Nucleus accumbens (tissue), 56 donors: ENCODE results near the gene TRIM62.

Source experiments
- DNase-seq, 56 donors: peaks; one replicate each; lab custom pipeline; 2025; lab: John Stamatoyannopoulos, UW

The TRIM62 gene

DNA sequence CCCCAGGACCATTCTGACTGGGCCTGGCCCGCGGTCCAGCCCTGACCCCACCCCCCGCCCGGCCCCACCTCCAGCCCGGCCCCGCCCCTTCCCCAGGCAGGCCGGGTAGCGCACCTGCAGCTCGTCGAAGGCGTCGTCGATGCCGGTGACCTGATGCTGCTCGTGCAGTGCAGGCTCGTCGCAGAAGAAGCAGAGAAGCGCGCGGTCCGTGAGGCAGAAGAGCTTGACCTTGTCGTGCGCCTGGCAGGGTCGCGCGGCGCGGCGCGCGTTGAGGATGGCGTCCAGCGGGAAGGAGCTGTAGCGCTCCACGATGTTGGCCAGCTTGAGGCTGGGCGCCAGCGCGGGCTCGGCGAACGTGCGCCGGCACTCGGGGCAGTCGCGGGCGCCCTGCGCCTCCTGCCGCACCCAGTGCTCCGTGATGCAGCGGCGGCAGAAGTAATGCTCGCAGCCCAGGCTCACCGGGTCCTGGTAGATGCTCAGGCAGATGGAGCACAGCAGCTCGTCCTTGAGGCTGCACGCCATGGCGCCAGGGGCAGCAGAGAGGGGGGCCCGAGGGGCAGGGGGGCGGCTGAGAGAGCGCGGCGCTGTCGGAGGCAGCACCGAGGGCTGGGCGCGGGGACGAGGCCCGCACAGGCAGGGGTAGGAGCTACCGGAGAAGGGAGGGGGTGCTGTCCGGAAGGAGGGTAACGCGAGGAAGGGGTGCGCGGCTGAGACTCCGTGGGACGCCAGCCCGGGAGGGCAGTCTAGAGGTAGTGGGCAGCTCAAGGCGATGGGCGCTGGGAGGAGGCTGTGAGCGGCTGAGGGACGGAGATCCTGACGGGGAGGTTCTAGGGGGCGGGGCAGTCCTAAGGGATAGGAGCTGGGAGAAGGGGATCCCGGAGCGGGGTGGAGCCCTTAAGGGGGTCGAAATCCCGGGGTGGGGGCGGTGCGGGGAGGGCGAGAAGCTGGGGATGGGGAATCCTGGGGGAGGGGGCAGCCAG lies 642 bp downstream of the TRIM62 start:
- DNase-seq: peak in 30 of 56 donors; percentile 37 to 92 (median 69)

DNA sequence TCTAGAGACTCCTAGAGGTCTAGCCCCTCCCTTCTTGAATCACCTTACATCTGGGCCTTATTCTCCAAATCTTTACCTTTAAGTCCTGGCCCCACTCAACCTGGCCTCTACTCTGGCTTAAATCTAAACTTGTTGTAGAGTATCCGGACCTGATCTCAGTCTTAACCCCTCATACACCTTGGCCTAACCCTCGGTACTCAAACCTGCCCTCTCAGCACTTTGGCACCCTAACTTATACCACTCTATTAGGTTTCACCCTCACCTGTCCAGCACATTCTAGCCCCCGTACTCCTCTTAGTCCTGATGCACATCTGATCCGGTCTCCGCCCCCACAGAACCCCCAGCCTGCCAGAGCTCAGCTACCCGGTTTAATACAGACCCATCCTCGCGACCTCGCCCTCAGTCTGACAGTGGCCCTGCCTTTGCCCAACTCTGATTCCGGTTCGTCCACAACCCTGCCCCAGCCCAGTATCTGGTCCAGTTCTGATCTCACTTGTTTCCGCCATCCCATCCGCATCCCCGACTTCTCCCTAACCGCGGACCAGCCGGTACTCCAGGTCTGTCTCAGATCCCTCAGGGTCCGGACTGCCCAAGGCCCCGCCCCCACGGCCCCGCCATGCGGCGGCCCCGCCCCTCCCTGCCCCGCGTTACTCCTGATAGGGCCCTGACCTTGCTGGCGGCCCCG lies 1.5 kb downstream of the TRIM62 start:
- DNase-seq: peak in 34 of 56 donors; percentile 50 to 94 (median 82)

DNA sequence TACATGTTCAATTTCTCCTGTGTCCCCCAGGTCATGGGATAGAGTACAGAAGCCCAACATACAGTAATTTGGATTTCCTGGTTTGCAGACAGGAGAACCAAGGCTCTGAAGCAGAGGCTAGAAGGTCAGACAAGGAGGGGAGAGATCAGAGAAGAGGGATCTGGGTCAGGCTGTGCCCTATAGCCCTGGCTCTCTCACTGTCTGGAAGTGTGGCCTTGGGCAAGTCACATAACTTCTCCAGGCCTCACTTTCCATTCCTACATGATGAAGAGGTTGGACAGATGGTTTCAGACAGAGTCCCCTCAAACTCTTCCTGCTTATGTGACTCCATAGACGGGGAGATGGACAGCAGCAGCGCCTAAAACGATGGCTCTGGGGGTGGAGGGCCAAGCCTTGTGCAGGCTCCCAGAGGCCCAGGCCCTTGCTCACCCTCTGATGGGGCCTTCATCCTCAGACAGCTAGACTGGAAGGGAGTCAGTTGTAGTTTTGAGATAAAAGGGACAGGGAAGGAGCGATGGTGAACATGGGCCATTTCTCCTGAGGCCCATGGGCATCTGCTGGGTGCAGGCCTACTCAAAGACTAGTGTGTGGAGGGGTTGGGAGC lies 2.9 kb downstream of the TRIM62 start:
- no peak for DNase-seq

DNA sequence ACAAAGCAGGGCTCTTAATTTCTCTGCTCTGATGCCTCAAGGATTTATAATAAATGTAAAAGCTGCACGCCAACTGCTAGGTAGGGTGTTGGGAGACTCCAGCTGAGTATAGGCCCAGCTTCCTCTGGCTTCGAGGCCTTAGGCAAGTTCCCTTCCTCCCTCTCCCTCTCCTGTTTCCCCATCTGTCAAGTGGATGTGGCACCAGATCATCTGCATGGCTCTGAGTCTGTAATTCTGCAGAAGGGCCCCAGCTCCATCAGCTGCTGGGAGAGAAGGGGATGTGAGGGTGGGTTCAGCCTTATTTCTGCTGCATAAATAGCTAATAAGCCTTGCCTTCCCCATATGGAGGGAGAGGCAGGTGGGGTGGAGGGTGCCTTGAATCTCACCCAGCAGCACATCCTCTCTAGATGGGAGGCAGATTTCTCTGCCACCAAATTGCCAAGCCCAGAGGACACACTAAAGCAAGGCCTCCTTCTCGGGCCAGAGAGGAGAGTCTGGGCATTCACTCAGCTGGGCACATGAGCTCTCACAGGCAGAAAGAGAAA lies 3.8 kb downstream of the TRIM62 start:
- no peak for DNase-seq

DNA sequence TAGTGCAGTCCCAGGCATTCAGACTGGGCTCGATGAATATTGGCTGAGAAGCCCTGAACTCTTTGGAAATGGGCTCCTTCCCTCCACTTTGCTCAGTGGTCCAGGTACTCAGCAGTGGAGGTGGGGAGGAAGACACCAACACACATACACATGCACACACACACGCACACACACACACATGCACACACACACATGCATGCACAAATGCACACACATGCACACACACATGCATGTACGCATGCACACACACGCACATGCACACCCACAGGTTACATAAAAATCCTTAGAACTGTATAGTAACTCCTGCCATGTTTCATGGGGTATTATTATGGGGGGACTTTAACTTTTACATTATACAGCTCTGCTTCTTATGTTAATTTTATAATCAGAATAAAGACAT lies 5.0 kb downstream of the TRIM62 start:
- DNase-seq: no peak

DNA sequence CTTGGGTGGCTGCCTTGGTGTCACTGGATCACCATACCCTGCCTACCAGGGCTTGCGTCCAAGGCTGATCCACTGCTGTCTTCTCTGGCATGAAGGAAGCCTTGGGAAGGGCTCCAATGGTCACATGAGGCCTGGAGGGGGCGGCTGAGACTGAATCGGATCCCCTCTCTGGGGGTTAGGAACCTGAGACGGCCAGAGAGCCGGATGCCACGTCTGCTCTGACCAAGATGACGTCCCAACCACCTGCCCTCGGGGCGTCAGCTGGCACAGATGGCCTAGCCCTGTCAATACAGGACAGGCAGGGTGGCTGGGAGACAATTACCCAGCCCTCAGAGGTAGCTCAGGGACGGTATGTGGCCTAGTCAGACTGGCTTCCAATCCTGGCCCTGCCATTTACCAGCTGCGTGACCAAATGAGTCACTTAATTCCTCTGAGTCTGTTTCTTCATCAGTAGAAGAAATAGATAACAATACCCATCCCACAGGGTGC lies 5.4 kb downstream of the TRIM62 start:
- DNase-seq: peak in 27 of 56 donors; percentile 11 to 63 (median 27)

DNA sequence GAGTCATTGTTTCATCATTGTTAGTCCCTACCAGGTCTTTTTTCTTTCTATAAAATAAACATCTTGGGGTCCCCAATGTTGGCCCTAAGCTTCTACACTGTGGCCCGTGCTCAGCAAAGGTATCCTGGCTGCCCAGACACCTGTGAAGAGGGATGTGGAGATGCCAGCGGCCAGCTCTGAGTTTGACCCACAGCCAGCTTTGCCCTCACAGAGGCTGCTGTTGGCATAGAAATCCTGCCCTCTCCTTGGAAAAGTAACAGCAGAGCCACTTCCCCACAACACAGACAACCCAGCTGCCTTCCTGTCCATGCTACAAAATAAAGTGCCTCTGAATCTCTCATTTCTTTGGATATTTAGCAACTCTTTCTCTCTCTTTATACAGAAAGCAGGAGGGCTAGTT lies 6.0 kb downstream of the TRIM62 start:
- DNase-seq: no peak

DNA sequence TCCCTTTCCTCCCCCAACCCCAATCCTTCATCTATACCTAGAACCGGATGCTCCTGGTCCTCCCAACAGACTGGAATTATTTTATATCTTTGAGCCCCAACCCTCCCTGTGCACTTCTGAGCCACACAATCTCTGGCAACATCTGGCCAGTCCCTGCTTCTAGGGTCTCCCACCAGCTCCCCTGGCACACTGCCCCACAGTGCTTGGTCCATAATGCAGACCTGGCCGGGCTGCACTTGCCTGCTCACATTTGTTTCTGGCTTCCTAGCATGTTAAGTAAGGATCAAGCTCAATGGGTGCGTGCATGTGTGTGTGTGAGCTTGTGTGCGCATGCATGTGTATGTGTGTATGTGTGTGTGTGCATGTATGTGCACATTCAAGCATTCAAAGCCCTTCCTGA lies 8.8 kb downstream of the TRIM62 start:
- no peak for DNase-seq

DNA sequence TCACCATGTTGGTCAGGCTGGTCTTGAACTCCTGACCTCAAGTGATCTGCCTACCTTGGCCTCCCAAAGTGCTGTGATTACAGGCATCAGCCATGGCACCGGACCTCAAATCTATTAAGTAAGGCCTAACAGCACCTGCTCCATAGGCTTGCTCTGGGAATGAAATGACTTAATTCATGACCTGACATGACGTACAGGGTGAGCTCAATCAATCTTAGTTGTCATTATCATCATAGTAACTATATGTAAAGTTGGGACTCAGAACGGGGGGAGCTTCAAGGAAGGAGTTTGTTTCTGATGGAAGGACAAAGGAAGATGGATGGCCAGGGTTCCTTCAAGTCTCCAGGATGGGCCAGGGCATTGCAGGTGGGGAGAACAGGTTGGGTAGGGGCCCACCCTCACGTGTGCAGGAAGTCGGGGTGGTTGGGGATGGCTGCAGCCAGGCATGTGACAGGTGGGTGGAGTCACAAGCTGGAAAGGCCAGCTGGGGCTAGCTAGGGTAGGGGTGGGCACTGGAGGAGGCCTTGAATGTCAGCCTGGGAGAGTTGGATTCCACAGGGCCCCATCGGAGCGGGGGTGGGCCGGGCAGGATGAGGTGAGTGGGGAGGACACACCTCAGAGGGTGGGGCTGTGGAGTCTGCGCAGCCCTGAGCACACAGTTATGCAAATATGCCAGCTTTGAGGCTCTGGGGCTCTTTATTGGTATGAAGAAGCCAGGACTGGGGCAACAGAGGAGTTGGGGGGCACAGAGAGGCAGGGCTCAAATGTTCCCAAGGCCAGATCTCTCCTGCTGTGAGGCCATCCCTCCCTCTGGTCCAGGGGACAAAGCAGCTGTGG lies 9.6 kb downstream of the TRIM62 start:
- peak in 4 of 56 donors; percentile 19 to 33 (median 26) for DNase-seq

DNA sequence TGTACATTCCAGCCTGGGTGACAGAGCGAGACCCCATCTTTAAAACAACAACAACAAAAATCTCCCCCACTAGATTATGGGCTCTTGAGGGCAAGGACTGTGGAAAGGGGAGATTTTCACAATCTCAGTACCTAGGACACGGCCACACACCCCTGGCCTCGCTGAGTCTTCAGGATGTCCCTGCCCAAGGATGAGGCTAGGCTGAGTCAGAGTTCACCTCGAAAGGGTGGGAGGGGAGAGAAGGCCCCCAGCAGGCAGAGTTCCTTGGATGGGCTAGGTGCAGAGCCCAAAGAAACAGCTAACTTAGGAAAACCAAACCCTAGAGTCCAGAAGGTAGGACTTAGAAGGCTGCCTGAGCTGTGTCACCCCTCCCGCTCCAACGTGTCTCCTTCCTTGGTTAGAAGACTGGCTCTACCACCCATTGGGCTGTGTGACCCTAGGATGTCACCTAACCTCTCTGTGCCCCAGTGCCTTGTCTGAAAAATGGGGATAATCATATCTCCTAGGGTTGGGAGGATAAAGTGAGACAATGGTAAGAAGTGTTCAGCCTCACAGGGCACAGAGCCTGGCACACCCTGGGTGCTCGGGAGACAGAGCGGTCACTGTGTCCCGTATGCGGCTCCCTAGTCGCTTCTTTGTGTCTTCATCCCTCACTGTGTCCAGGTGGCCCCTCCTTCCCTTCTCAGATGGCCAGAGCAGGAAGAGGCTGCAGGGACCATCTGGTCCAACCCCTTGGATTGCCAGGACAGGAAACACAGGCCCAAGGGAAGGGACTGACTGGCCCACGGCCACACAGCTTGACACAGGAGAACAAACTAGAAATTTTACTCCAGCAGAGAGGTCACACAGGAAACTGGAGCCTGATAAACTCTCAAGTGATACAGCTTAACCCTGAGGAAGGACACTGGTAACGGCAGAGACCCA lies 11.2 kb downstream of the TRIM62 start:
- peak in 38 of 56 donors; percentile 9 to 78 (median 34) for DNase-seq

DNA sequence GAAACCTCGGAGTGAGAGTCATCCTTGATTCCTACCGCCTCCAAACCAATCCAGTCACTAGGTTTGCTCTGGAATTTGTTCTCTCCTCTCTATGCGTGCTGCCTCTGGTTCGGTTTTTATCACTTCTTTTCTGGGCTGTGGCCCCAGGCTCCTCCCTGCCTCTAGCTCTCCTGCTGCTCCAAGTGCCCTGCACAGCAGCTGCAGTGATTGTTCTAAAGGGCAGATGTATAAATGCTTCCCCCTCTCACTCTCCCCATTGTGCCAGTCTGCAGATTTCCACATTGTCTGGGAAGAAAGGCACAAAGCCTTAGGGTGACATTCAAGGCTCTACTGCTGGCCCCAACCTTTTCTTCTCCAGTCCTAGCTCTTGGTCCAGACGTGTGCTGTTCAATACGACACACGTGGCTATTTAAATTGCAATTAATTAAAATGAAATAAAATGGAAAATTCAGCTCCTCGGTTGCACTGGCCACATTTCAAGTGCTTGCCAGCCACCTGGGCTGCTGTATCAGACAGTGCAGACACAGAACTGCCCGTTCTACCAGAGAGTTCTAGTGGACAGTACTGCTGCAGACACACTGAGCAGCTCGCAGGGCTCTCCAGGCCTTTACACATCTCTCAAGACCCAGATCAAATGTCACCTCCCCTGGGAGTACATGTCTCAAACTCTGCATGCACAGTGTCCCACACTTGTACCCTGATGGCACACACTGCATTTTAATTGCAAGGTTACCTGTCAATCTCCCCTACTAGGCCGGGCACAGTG lies 12.4 kb downstream of the TRIM62 start:
- DNase-seq: peak in 35 of 56 donors; percentile 7 to 67 (median 45)

DNA sequence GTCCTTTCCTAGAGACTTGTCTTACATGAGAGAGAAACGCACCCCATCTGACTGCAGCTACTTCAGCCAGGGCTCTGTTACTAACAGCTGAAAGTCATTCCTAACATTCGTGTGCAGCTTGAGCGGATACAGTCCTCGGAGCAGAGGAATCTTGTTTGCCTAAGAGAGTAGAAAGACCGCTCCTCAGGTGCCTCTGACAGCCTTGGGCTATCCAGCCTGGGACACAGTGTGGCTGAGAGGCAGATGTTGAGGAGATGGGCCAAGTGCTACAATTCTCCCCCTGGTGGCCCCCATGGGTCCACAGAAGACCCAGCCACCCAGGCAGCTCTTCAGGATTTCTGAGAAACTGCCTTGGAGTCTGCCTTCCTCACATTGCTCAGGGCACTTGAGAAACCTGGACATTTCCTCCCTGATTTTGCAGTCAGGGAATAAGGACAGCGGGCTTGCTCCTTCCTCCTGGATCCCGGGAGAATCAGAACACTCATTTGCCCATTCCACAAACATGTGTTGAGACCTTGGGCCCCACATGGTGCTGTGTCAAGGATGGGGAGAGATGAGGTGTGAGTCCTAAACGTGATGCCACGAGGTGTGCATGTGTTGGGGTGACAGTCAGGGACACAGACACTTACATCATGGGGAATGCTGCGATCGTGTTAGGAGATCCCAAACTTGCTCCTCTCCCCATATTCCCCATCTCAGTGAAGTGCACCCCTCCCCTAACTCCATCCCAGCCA lies 13.1 kb downstream of the TRIM62 start:
- no peak for DNase-seq

DNA sequence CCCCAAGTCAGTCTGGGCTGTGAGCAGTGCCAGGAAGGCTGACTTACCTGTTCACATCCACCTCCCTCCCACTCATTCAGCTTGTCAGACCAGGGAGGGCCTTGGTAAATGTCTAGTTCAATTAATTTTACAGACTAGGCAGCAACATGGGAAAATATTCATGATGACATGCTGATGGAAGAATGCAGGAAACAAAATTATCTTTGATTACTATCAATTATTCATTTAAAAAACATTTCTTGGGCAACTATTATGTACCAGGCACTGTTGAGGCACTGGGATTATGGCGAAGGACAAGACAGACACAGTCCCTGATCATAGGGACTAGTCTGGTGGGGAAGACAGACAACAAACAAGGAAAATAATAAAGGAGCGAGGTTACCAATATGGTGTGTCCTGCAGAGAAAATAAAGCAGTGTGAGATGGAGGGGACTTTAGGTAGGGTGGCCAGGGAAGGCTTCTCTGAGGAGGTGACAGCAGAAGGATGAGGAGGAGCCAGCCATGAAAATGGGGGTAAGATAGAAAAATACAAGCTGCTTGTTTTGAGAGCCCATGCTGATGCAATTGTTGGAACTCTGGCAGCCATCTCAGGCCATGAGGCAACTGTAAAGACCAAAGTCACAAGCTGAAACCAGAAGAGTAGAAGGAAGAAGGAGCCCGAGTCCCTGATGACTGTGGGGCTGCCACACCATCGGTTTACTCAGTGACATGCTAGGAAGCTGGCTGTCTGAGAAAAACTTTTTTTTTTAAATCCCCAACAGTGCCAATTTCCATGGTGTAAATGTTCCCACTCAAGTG lies 14.0 kb downstream of the TRIM62 start:
- DNase-seq: no peak

DNA sequence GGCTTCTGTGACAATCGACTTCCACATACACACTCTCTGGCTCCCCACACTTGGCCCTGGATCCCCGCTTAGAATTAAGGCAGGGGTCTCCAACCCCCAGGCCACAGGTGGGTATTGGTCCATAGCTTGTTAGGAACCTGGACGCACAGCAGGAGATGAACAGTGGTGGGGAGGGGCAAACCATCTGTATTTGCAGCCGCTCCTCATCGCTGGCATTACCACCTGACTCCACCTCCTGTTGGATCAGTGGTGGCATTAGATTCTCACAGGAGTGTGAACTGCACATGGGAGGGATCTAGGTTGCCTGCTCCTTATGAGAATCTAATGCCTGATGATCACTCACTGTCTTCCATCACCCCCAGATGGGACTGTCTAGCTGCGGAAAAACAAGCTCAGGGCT lies 16.0 kb downstream of the TRIM62 start:
- DNase-seq: no peak

DNA sequence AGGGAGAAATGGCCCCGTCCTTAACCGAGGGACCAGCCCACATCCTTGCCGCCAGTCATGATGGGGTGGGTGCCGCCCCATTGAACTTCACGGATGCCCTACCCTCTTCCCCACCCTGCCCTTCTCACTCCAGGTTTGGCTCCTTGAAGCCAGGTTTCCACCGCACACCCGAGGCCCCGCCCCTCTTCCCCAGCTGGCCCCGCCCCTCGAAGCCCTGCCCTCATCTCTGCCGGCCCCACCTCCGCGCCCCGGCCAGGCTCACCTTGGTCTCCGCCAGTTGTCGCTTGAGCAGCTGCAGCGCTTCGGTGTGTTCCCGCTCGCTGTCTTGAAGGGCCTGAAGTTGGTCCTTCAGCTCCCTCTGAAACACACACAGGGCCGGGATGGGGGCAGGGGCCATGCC lies 16.6 kb downstream of the TRIM62 start:
- DNase-seq: peak in 1 of 56 donors; percentile 10
